HG03439 (cell line): Measurements from ENCODE around the gene SPOCD1.

Experiments used
- ATAC-seq: cut with Tn5 transposase; IDR thresholded peaks from one replicate; pipeline ENCODE4 v1.9.1; 2021; ENCODE audit warnings: mild to moderate bottlenecking, moderate library complexity; ENCODE audit not compliant: unreplicated experiment

Gene SPOCD1

DNA sequence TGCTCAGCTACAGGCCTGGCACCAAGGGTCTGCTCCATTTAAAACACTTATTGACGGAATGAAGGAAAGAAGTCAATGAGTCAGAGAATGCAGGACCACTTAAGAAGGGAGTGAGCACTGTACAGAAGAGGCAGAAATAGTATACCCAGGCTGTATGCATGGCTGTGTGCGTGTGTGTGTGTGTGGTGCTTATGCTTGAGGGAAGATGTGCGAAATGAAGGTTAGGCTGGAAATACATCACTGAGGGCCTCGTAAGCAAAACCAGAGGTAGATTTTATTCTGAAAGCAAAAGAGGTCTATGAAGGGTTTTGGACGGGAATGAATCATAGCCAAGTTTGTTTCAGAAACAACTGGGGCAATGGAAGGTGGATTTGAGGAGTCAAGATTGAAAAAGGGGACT lies 42.0 kb downstream of the SPOCD1 start:
- no peak for ATAC-seq

DNA sequence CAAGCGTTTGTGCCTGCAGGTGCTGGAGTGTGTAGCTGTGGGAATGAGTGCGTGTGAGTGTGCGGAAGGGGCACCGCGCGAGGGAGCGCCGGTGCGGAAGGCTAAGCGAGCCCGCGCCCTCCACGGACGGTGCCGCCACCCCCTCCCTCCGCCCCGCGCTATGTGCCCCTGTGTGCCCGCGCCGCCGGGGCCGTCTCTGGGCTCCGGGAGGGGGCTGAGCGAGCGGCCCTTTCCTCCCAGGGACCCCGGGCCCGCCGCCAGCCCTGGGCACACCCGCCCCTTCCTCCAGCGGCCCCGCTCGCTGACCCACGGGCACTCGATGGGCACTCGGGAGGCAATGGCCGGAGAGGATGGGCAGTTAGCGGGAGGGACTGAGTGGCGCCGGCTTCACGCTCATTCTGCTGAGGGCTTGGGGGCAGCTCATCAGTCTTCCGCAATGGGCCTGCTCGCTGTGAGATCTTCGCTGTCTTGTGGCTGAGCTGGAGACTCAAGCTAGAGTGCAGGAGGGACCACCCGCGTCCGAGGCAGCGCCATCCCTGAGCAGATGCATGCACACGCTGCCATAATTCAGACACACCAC lies 43.1 kb downstream of the SPOCD1 start:
- no peak for ATAC-seq

DNA sequence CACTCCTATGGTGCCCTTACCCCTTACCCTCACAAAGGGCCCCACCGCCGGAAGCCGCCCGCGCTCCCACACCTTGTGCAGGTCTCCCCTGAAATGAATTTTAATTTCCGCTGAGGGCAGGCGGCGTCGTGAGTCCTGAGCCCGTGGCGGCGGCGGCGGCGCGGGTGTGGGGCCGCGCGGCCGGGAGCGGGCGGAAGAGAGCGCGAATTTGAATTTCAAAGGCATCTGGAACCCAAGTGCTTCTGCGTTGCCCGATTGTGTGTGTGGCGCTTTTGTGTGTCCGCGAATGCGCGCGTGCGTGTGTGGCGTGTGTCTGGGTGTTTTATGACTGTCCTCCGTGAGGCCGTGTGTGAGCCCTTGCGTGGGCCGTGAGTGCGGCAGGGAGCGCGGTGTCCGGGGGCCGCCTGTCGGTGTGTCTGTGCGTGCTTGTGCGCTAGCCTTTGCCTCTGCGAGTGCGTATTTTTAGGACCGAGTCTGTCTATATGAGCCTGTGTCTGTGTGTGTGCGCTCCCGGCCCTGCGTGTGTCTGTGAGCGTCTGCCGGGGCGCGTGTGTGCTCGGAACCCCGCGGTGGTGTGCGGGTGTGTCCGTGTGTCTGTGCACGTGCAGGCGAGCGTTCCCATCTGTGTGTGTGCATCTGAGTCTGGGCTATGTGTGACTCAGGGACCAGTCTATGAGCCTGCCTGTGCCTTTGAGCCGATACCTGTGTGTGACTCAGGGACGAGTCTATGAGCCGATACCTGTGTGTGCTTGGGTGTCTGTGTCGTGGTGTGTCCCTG lies 43.7 kb downstream of the SPOCD1 start:
- ATAC-seq = no peak

DNA sequence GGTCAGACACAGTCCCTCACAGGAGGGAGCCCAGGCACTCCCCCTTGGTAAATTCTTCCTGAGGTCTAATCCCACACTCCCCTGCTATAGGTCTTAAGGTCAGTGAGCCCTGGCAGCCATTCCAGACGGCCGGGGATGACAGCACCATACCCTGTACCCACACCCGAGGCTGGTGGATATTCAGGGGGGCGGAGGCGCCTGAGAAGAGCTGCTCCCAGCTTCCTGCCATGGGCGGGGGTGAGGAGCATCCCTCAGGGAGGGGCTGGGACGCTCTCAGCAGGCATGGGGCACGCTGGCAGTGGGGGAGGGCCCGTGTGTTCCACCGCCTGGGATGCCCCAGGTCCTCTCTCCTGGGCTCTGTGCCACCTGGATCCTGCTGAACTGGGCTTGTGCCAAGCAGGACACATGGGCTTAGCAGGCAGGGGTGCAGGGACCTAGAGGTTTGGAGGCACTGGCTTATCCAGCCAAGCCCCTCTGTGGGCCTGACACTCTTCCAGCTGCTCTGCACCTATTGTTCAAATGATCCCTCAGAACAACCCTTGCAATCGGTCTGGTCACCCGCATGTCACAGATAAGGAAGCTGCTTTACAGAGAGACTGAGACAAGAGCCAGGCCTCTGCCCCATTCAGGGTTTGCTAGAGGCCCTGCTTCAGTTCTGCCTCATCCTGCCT lies 46.0 kb downstream of the SPOCD1 start:
- ATAC-seq = no peak

DNA sequence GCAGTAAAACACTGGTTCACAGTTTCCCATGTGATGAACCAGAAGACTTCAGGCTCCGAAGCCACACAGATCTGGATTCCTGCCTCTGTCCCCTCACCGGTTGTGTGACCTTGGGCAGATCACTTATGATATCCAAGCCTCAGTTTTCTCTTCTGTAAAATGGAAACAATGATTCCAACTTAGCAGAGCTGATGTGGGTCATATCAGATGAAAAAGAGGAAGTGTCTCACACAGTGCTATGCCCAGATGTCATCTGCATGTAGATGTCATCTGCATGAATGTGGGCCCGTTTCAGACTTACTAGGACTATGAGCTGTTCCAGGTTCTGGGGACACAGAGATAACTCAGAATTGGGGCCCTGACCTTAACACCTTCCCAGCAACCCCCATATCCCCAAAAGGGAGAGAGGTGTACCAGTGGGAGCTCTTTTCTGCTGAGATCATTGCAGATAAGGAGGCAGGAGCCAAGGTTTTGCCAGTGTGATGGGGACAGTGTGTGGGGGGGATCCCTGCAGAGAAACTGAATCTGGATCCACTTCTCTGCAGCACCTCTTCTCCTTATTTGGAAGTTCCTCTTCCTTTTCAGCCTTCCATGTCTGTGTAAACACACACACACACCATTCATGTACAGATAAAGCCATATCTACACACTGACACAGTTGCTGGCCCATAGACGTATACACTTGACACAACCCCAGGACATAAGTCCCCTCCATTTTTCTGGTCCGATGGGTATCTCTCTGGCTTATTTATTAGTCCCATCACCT lies 46.7 kb downstream of the SPOCD1 start:
- no peak for ATAC-seq

DNA sequence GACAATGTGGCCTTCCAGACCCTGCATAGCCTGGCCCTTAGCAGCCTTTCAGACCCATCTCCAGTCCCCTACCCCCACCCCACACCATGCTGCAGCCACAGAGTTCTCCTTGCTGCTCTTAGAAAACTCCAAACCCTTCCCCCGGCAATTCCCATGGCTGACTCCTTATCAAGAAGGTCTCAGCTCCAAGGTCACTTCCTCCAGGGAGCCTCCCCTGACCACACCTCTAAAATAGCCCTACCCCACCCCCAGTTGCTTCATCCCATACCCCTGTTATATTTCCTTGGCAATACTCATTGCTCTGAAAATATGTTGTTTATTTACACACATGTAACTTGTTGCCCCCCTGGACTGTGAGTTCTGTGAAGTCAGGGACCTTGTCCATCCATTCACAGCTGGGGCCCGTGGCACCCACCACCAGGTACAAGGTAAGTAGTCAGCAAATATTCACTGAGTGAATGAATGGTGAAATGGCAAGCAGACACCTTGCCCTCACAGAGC lies 47.4 kb downstream of the SPOCD1 start:
- no peak for ATAC-seq

DNA sequence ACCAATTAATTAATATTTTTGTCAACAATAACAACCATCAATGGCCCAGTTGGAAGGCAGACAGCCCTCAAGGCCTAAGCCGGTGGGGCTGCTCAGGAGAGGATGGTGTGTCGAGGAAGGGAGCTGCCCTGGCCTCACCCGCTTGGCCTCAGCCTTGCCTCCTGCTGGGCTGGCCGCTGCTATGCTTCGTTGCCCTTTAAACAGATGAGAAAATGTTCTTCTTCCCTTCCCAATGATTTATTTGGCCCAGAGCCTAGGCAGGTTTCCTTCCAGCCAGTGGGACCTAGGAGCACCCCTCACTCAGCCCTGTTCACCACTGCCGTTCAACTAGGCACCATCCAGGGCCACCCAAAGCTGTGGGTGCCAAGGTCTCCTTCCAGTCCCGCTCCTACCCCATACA lies 48.6 kb downstream of the SPOCD1 start:
- ATAC-seq = no peak

DNA sequence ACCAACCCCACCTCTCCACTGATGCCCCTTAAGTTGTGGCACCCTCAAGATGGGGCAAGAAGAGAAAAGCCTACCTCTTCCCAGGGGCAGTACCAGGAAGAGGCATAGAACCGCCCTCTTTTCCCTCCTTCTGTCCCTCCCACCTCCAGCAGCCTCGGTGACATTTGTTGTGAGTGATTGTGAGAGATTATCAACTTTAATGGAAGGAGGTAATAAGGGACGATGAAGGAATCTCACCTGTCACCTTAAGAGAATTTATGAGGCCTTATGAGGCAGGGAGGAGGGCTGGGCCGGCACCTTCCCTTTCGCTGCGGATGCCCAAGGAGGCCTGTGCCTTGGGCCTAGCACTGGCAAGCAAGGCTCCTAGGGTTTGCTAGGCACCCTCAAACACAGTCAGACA lies 50.3 kb downstream of the SPOCD1 start:
- no peak for ATAC-seq

DNA sequence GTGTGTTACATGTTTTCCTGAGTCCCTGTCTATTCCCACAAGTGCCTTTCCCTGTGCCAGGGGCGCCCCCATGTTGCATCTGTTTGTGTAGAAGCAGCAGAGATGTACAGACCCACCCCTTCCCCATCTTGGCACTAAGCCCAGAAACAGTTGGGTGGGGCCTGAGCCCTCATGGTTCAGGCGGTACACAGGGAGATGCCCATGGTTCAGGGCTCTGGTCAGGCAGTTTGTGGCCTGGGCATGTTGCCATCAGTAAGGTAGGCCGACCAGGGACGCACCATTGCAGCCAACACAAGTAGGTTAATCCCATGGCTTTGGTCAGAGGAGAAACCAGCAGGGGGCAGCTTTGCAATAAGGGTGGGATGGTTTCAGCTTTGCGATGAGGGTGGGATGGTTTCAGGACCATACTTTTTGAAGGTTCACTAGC lies 50.8 kb downstream of the SPOCD1 start:
- ATAC-seq = no peak

DNA sequence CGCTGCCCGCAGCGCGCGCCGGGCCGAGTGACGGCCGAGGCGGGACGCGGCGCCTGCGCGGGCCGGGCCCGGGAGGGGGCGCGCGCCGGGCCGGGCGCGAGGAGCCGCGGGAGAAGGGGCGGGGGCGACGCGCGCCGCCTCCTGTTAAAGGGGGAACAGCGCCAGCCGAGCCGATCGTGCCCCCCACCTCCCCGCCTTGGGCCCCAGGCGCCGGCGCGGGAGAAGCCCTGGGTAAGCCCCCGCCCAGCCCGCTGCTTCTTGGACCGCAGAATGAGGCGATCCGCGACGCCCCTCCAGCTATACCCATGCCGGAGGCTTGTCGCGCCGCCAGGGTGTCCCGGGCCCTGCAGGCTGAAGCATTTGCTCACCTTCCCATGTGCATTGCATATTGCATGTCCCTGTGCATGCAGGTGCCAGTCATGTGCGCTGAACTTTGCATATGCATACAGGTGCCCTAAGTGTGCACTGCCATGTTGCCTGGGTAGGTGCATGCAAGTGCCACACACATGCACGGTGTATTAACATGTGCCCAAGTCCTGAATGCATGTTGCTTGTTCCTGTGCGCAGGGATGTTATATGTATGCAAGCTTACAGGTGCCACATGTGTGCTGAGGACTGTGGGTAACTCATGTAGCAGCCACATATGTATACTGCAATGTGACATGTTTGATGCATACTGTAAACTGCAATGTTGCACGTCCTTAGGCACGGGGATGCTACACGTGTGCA lies 51.3 kb downstream of the SPOCD1 start, which contains the start of gene ADGRB2:
TSS of gene ADGRB2 (minus strand) at position 29 of the 729 bp plus-strand sequence. CDS start 7,119 bp downstream, outside the sequence.
- ATAC-seq = no peak

DNA sequence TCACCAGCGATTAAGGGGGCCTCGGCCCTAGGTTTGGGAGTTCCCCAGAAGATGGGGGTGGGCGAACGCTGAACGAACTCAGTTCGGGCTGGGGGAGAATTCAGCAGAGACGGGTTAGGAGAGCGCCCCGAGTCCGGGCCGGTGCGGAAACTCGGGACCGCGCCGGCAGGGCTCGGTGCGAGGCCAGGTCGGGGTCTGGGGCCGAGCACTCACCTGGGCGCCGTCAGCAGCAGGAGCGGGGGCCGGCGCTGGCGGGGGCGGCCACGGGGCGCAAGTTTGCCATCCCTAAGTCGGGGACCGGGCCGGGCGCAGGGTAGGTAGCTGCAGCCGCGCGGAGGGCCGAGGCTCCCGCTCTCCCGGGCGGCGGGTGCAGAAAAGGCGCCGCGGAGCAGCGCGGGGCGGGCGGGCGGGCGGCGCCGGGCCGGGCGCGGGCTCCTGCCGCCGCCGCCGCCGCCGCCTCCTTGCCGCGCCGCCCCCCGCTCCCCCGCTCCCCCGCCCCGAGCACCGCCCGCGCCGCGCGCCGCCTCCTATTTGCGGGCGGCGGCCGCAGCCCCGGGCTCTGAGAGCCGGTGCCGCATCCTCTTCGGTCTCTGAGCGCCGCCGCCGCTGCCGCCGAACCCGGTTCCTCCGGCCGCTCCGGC lies 52.0 kb downstream of the SPOCD1 start:
- ATAC-seq = no peak

DNA sequence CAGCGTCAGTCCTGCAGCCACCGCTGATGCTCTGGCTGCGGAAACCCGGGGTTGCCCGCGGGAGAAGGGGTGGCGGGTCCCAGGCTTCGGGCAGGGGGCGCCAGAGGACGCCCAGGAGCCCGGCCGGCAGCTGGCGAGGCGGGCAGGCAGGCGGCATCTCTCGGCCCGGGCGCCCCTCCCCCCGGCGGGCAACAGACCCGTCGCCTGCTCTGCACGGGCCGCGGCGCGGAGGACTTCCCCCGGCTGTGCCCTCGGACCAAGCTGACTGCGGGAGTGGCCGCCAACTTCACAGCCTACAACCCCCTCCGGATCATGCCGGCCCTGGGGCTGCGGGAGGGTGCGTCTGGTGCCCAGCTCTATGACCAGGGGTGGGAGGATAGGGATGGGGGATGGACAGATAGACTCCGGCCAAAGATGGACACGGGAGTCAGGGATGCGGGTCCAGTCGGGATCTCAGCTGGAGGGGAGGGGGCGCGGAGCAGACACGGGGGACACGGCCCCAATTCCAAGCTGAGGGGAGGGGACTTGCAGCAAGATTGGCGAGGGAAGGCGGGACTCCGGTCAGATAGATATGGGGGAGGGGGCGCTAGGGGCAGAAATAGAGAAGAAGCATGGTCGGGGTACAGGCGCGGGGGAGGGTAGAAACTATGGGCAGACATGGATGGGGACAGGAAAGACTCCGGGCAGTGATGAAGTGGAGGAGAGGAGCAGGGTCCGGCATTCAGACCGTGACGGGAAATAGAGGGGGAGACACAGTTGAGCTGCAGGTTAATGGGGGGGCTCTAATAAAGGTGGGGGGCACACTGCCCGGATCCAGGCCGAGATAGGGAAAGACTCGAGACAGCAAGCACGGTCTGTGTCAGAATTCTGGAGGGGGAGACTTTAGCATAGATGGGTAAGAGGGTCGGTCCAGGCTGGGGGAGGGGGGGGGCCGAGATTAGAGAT lies 52.8 kb downstream of the SPOCD1 start:
- ATAC-seq = no peak

DNA sequence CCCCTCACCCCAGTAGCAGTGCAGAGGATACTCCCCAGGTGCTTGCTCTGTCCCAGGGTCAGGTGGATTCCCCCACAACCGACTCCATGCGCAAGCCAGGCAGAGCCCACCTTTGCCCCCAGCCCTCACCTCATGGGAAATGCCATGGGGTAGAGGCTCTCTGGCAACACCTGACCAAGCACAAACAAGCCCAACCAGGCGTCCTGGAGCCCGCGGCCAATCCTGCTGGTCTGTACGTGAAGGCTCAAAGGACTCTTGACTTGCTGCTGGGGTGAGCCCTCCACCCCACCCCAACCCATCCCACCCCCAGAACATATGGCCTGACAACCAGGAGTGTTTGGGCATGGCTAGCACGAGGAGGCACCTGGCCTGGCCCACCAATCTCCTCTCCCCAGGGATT lies 53.5 kb downstream of the SPOCD1 start:
- ATAC-seq = no peak

DNA sequence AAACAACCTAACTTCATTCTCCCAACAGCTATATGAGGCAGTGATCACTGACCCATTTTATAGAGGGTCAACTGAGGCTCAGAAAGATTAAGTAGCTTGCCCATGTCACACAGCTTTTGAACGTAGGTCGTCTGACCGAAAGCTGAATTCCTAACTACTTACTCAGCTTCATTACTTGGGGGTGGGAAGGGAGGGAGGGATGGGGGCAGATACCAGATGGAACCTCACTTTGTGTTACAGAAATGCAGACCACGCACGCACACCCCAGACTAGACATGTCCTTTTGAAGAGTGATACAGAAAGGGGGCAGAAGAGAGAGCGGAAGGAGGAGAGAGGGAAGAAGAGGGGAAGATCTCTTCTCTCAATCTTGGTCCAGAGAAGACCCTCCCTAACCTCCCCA lies 53.9 kb downstream of the SPOCD1 start:
- no peak for ATAC-seq

DNA sequence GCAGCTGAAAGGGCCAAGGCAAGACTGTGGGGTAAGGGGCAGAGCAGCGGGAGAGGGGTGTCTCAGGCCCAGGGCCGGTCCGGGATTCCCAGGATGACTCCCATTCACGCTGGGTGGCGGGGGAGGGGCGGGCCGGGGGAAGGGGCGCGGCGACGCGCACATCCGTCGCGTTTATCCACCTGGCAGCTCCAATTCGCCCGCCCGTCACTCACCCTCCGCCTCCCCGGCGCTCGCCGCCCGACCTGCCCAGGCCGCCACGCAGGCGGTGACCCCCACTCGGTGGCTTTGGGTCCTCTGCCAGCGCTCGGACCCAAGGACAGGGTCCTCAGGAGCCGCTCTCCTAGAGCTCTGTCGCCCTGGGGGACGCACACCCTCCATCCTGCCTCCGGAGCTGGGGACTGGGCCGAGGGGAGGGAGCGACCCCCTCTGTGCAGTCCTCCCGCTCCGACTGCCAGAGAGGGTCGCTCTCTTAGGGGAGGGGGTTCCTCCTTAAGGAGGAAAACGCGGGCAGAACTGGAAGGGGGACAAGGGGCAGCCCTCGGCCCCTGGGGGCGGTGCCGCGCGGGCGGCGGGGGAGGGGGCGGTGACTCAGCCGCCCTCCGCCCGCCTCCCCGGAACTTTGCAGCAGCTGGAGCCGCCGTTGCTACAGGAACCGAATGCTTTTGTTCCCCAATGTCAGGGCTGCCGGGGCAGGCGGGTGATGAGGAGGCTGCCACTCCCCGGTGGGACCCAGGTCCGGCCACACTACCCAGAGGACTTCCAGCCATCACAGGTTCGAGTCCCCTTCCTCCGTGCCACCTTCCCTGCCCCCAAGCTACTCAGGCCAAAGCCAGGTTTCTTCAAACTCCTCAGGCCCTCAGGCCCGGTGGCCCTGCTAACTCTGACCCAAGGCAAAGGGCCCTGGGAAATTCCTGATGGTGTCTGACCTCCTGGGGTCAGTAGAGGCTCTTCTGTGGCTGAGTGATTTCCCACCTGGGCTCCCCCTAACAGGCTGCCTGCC lies 55.1 kb downstream of the SPOCD1 start:
- ATAC-seq = no peak

DNA sequence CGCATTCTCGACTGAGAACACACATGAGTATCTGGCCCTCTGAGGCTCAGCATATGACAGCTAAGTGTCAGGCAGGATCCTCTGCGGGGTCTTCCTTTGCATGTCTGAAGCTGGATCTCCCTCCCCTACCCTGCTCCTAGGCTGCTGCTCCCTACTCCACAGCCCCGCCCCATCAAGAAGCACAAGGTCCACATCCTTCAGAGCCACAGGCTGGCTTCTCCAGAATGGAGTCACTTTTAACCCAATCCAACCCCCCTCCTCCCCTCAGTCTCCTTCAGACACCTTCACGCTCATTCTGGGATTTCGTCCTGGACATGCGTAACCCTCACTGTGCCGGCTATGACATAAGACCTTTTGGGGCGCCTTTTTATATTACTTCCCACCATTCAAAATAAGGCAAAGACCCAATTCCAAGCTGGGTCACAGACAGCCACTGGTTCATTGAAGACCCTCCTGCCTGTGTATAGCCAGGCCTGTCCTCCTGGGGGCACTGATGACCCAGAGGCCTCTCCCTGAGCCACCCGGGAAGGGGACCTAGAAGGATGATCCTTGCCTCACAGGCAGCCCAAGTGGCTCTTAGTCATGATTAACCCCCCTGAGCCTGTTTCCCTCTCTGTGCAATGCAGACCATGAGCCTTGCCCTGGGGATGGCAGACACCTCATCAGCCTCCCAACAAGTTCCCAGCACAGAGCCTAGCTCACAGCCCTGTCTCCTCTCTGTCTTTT lies 56.4 kb downstream of the SPOCD1 start:
- ATAC-seq = no peak

DNA sequence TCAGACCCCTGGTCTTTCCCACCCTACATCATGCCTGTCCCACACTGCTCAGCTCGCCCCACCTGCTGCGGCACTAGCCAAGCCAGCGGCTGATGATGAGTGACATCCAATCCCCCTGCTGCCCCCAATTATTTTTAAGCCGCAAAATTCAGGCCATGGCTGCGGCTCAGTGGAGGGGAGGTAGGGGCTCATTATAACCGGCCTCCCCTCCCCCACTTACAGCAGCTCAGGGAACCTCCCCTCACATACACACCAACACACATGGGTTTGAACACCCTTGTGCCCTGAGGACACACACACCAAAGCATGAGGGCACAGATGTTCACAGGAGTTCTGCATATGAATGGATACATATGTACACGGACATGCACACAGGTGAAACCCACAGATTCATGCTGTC lies 57.0 kb downstream of the SPOCD1 start:
- no peak for ATAC-seq
